Endothelial cell of umbilical vein (primary cell): Measurements from ENCODE around the gene ZNF780A.

Experiments
- CTCF ChIP-seq, 2 donors: IDR thresholded peaks; 1 replicate in 1 of 2; 2 replicates in 1 of 2; pipeline ENCODE4 v1.5.1; 2011; ENCODE audit warnings: low read length in 2 of 2, mild to moderate bottlenecking in 2 of 2, moderate library complexity in 2 of 2, control low read depth in 1 of 2, inconsistent platforms in 1 of 2, low read depth in 1 of 2; ENCODE audit not compliant: insufficient read depth in 1 of 2; ENCODE audit errors: extremely low read depth in 1 of 2
- MAX ChIP-seq: IDR thresholded peaks from 2 replicates; pipeline ENCODE4 v1.6.1; 2011; ENCODE audit not compliant: insufficient read depth, insufficient read length

GRCh38 chr19:40025938-40026596 is 64.7 kb downstream of the ZNF780A start:
- TF ChIP-seq CTCF (IDR thresholded peaks at IDR 0.05; ENCODE audit: extremely low read depth in 1 of 2, insufficient read depth in 1 of 2, low read depth in 1 of 2, low read length in 2 of 2), result no peak
- no peak for TF ChIP-seq MAX
